ENCODE results near the gene IMMP2L. TPM values are rescaled to one million over a fixed set of nuclear protein-coding genes. Genes with fewer than 3 reads are reported as not detected.

The IMMP2L gene
- total RNA-seq, 1 experiment from 2014 or later: 13.6 TPM

DNA sequence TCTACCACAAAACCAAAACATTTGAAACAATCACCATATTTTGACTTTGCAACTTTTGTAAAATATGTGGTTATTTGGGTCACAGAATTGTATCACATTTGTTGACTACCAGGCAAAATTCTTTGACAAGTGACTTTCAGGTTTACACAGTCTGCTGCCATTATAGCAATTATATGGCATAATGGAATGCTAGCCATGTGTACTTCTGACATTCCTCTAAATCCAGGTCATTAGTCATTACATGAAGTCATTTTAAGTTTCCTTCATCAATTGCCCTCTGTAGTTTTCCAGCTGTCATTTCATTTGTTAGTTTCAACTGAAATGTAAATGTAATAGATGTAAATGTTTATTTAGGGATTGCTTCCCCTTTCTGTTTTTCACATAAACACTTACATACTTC is 137.5 kb downstream of the IMMP2L start:
- Mint-ChIP-seq H3K9me3 (no peaks in the 10 kb centered on the region), H3K27ac (no peak overlapping the region), H3K4me3 (no peak overlapping the region), H3K4me1 (peaks cover under 1% of the 10 kb centered on the region), H3K36me3 (0 out of 2 replicates have a peak, but pooled peaks cover 2% of the 10 kb centered on the region), H3K27me3 (ENCODE audit: low read depth) (no peaks in the 10 kb centered on the region)
- CTCF ChIA-PET: no interaction called here
- no peak for ATAC-seq
- TF ChIP-seq MYBL2 (CRISPR knock-in tag; IDR thresholded peaks at IDR 0.05): no peak
- no peak for TF ChIP-seq FOXK1 (CRISPR knock-in tag; IDR thresholded peaks at IDR 0.05)
- TF ChIP-seq ATF1 (CRISPR knock-in tag; IDR thresholded peaks at IDR 0.05): no peak
- no peak for TF ChIP-seq NR2C2 (CRISPR knock-in tag; IDR thresholded peaks at IDR 0.05)
- no peak for TF ChIP-seq ZSCAN18 (CRISPR knock-in tag; IDR thresholded peaks at IDR 0.05)
- no peak for TF ChIP-seq MAX (CRISPR knock-in tag; IDR thresholded peaks at IDR 0.05)
- TF ChIP-seq HMGA2 (CRISPR knock-in tag; IDR thresholded peaks at IDR 0.05): no peak
- no peak for TF ChIP-seq CDX4 (CRISPR knock-in tag; IDR thresholded peaks at IDR 0.05; ENCODE audit: borderline replicate concordance)
- no peak for TF ChIP-seq EMX1 (CRISPR knock-in tag; IDR thresholded peaks at IDR 0.05)
- TF ChIP-seq STAT6 (CRISPR knock-in tag; conservative IDR thresholded peaks at IDR 0.05; ENCODE audit: low read depth): no peak
- POLR2A ChIA-PET: no interaction called here
- DNase-seq (ENCODE audit: low spot score): no peak

GRCh38 chr7:111414374-111414773 is 147.9 kb downstream of the IMMP2L start:
- CTCF ChIA-PET: interaction anchor here (0.7 kb wide), 1 partner anchor 1111 kb away, joined by 3 read pairs; no protein-coding TSS in a partner anchor
- POLR2A ChIA-PET: no interaction called here

More at GRCh38 chr7:111414374-111414773, 147.9 kb downstream of the IMMP2L start:
- TF ChIP-seq FOXK1 (CRISPR knock-in tag; IDR thresholded peaks at IDR 0.05) (no peak), FOXP4 (CRISPR knock-in tag; IDR thresholded peaks at IDR 0.05) (no peak), ZNF121 (CRISPR knock-in tag; IDR thresholded peaks at IDR 0.05) (no peak), HMGA2 (CRISPR knock-in tag; IDR thresholded peaks at IDR 0.05) (no peak), ERG (CRISPR knock-in tag; IDR thresholded peaks at IDR 0.05) (no peak), MAX (CRISPR knock-in tag; IDR thresholded peaks at IDR 0.05) (no peak), CREB1 (CRISPR knock-in tag; IDR thresholded peaks at IDR 0.05) (no peak), E2F5 (CRISPR knock-in tag; IDR thresholded peaks at IDR 0.05) (no peak)
- TF ChIP-seq, protein P1, sequence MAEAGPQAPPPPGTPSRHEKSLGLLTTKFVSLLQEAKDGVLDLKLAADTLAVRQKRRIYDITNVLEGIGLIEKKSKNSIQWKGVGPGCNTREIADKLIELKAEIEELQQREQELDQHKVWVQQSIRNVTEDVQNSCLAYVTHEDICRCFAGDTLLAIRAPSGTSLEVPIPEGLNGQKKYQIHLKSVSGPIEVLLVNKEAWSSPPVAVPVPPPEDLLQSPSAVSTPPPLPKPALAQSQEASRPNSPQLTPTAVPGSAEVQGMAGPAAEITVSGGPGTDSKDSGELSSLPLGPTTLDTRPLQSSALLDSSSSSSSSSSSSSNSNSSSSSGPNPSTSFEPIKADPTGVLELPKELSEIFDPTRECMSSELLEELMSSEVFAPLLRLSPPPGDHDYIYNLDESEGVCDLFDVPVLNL (CRISPR knock-in tag; IDR thresholded peaks at IDR 0.05; ENCODE audit: borderline replicate concordance, low read depth): no peak
- TF ChIP-seq, protein P2, sequence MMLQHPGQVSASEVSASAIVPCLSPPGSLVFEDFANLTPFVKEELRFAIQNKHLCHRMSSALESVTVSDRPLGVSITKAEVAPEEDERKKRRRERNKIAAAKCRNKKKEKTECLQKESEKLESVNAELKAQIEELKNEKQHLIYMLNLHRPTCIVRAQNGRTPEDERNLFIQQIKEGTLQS (CRISPR knock-in tag; conservative IDR thresholded peaks at IDR 0.05): no peak
- Mint-ChIP-seq H3K4me1 (peaks cover 52% of the 10 kb centered on the region), H3K9me3 (peaks cover 3% of the 10 kb centered on the region; the same call in 1 of the 2 replicates), H3K27me3 (ENCODE audit: low read depth) (no peaks in the 10 kb centered on the region), H3K4me3 (no peak overlapping the region), H3K36me3 (no peaks in the 10 kb centered on the region), H3K27ac (peak overlapping the region; percentile 93; the same call in 1 of the 2 replicates)
- DNase-seq (ENCODE audit: low spot score) (no peak), ATAC-seq (no peak)

Data from WTC11 (cell line).